ENCODE measurements around the gene ZG16B. TPM values are rescaled to one million over a fixed set of nuclear protein-coding genes. Genes with fewer than 3 reads are reported as not detected.

The ZG16B gene
- total RNA-seq, 1 experiment from 2014 or later, result 8.6 TPM

DNA sequence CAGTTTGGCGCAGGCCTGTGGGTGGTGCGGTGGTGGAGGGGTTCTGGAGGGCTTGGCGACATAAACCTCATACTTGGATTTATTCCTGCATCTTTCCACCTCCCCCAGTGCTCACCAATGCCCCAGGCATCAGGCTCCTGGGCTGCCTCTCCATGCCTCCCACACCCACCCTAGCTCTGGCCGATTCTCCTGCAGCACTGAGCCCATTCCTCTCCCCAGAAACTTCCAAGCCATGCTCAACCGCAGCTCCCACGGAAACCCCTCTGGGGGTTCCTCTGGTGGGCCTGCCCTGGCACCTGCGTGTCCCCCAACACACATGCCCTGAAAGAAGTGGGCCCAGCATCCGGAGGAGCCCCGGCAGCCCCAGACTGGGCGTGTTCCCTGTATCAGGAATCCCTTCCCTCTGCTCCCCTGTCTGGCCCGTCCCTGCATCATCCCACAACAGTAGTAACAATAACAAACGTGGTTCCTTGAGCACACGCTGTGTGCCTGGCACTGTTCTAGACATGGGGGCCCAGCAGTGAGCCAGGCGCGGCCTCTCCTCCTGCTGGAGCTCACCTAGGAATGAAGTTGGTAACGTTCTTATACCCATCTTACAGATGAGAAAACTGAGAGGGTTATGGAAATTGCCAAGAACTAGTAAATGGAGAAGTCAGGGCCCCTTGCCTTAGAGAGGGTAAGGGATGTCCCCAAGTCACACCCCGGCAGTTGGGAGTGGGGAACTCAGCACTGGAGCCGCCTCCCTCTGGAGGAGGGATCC, 10.7 kb upstream of the ZG16B start:
- H2AFZ ChIP-seq (ENCODE audit: low read length), result no peak overlapping the region
- H4K20me1 ChIP-seq (ENCODE audit: low read length), result no peaks in the 10 kb centered on the region
- no peaks in the 10 kb centered on the region for H3K9me3 ChIP-seq (ENCODE audit: low read length)
- H3K9ac ChIP-seq (ENCODE audit: low read length), result no peak overlapping the region
- H3K4me2 ChIP-seq (ENCODE audit: low read length), result no peak overlapping the region
- DNase-seq, result no peak
- CTCF ChIA-PET, result no interaction called here
- no peak overlapping the region for H3K4me3 ChIP-seq (ENCODE audit: low read length)
- H3K9me2 ChIP-seq (replicated peaks; ENCODE audit: low read length), result no peaks in the 10 kb centered on the region
- H3K4me1 ChIP-seq (ENCODE audit: insufficient read depth, low read length), result no peaks in the 10 kb centered on the region
- POLR2A ChIA-PET (ENCODE audit: unreplicated experiment), result no interaction called here
- TF ChIP-seq EZH2 (IDR thresholded peaks at IDR 0.05; ENCODE audit: low read length, unreplicated experiment) (no peak), CTCF (conservative IDR thresholded peaks at IDR 0.05; ENCODE audit: low read depth, low read length) (no peak), EZH2phosphoT487 (IDR thresholded peaks at IDR 0.05; ENCODE audit: borderline replicate concordance, low read length) (no peak)
- no TSS peak for BruUV-seq (replicated peaks)
- H3K27me3 ChIP-seq (ENCODE audit: low read length), result no peaks in the 10 kb centered on the region
- no peak overlapping the region for H3K27ac ChIP-seq (ENCODE audit: low read length)
- intact Hi-C loops (cut with micrococcal nuclease), result no loop called here
- H3K36me3 ChIP-seq (ENCODE audit: low read depth, low read length), result no peaks in the 10 kb centered on the region
- H3K79me2 ChIP-seq (ENCODE audit: low read length), result no peaks in the 10 kb centered on the region
- H3F3A ChIP-seq (ENCODE audit: low read length, unreplicated experiment), result no peaks in the 10 kb centered on the region
- ATAC-seq, result no peak

DNA sequence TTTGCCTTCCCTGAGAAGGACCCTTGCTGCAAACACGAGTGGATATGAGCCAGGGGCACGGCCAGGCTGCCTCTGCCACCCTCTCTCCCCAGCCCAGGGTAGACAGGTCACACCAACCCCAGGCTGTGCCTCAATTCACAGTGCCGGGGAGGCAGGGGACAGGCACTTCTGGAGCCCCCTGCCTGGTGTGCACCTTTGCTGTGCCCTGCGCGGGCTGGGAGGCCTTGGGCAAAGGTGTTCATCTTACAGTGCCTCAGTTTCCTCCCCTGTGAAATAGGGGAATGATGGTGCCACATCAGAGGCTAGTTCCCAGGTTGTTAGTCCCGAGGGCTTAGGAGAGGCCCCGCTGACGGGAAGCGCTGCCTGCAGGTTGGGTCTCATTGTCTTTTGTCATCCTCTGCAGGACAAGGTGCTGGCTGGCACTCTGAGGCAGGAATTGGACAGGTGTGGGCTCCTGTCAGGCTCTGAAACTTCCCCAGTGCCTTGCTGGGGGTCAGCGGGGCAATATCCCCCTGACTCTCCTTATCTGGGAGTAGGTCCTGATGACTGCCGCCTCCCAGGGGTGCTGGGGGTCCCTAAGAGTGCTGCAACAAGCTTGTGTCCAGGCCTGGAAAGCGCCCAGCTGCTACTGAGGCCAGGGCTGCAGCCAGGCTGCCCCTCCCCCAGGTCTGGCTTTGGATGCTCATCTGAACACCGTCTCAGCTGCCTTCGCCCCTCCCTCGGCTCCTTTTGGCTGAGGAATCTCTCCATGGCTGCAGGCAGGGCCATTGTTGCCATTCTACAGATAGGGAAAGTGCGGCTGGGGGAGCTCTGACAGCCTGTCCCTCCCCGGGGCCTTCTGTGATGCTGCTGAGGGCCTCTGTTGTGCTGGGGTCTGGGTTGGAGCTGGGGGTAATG, 9.9 kb upstream of the ZG16B start:
- Histone ChIP-seq H3K9ac (ENCODE audit: low read length) (no peak overlapping the region), H4K20me1 (ENCODE audit: low read length) (no peaks in the 10 kb centered on the region), H3K36me3 (ENCODE audit: low read depth, low read length) (no peaks in the 10 kb centered on the region), H3K4me2 (ENCODE audit: low read length) (no peak overlapping the region), H3K79me2 (ENCODE audit: low read length) (no peaks in the 10 kb centered on the region), H3K9me2 (replicated peaks; ENCODE audit: low read length) (no peaks in the 10 kb centered on the region), H3K27me3 (ENCODE audit: low read length) (no peaks in the 10 kb centered on the region), H3K4me3 (ENCODE audit: low read length) (no peak overlapping the region), H2AFZ (ENCODE audit: low read length) (no peak overlapping the region), H3K9me3 (ENCODE audit: low read length) (no peaks in the 10 kb centered on the region), H3K4me1 (ENCODE audit: insufficient read depth, low read length) (no peaks in the 10 kb centered on the region), H3F3A (ENCODE audit: low read length, unreplicated experiment) (no peaks in the 10 kb centered on the region), H3K27ac (ENCODE audit: low read length) (no peak overlapping the region)
- no TSS peak for BruUV-seq (replicated peaks)
- ChIA-PET CTCF (no interaction called here), POLR2A (ENCODE audit: unreplicated experiment) (no interaction called here)
- intact Hi-C loops (cut with micrococcal nuclease), result loop anchor here (10.0 kb wide), 1 partner anchor 45 kb away; the partner anchor contains the start of gene ELOB
- ATAC-seq (no peak), DNase-seq (no peak)
- no peak for TF ChIP-seq EZH2 (IDR thresholded peaks at IDR 0.05; ENCODE audit: low read length, unreplicated experiment)
- no peak for TF ChIP-seq CTCF (conservative IDR thresholded peaks at IDR 0.05; ENCODE audit: low read depth, low read length)
- no peak for TF ChIP-seq EZH2phosphoT487 (IDR thresholded peaks at IDR 0.05; ENCODE audit: borderline replicate concordance, low read length)

Data from PC-3 (cell line).